GM12878 (cell line): Measurements from ENCODE around the gene ITGA4. TPM values are rescaled to one million over a fixed set of nuclear protein-coding genes. Genes with fewer than 3 reads are reported as not detected.

Experiments used
- ATAC-seq: fragments of 200-7000 bp; cut with Tn5 transposase; 3 replicates; pipeline ENCODE4 v1.9.1; 2020; ENCODE audit warnings: mild to moderate bottlenecking, moderate library complexity
- BruUV-seq: library from RNA; stranded (reverse); fragments of 400-500 nt; replicated peaks from 2 replicates; lab custom pipeline; 2021; lab: Mats Ljungman, UMichigan
- CTCF ChIA-PET: fragments of 300-600 bp; sonication (Branson Sonifier 250); formaldehyde crosslinking; extraction: SDS; loops from one replicate; lab custom pipeline; 2021; ENCODE audit warnings: inconsistent platforms; lab: Yijun Ruan, JAX
- POLR2A ChIA-PET: fragments of 350-600 bp; formaldehyde crosslinking; extraction: SDS; loops from one replicate; lab custom pipeline; 2021; ENCODE audit warnings: inconsistent platforms; lab: Charles Lee
- RAD21 ChIA-PET: fragments of 300-600 bp; sonication (Branson Sonifier 250); formaldehyde crosslinking; loops from one replicate; lab custom pipeline; 2023; ENCODE audit warnings: antibody characterized with exemption; ENCODE audit not compliant: unreplicated experiment; lab: Charles Lee
- SMC1A ChIA-PET: fragments of 300-600 bp; sonication (Branson Sonifier 250); formaldehyde crosslinking; loops from one replicate; lab custom pipeline; 2023; ENCODE audit not compliant: unreplicated experiment, uncharacterized antibody; lab: Charles Lee
- DNase-seq: peaks from one replicate; pipeline ENCODE4 v3.0.0-alpha.2; 2011; ENCODE audit warnings: low read depth, low spot score
- FAIRE-seq: peaks from 3 replicates; lab custom pipeline; 2011; peaks lifted over from hg19 to GRCh38; lab: Jason Lieb, UNC
- H2AFZ ChIP-seq: 2 replicates; pipeline ENCODE4 v1.6.0; 2011; ENCODE audit warnings: low read depth, low read length, control low read depth; ENCODE audit not compliant: control insufficient read depth
- H3K27ac ChIP-seq: 2 replicates; pipeline ENCODE4 v1.5.1; 2011; ENCODE audit warnings: control low read depth; ENCODE audit not compliant: control insufficient read depth, insufficient read depth
- H3K27me3 ChIP-seq, 2 experiments: replicated peaks in 1 of 2; 2 replicates each; pipeline versions ENCODE4 v1.6.0 to v1.6.1; 2011; ENCODE audit warnings: low read length in 1 of 2; ENCODE audit not compliant: control insufficient read depth in 2 of 2, insufficient read depth in 2 of 2
- H3K36me3 ChIP-seq, 2 experiments: 2 replicates each; pipeline ENCODE4 v1.5.1; 2011; ENCODE audit warnings: low read length in 1 of 2; ENCODE audit not compliant: control insufficient read depth in 2 of 2, insufficient read depth in 2 of 2
- H3K4me1 ChIP-seq: 2 replicates; pipeline ENCODE4 v1.6.1; 2011; ENCODE audit warnings: mild to moderate bottlenecking, low read length, moderate library complexity, mixed read lengths; ENCODE audit not compliant: control insufficient read depth, insufficient read depth
- H3K4me2 ChIP-seq: 2 replicates; pipeline ENCODE4 v1.6.0; 2011; ENCODE audit warnings: control low read depth; ENCODE audit not compliant: control insufficient read depth, insufficient read depth
- H3K4me3 ChIP-seq: fragments of 200-600 bp; sonication (generic); 2 replicates; pipeline ENCODE4 v1.5.1; 2016
- H3K79me2 ChIP-seq: 2 replicates; pipeline ENCODE4 v1.6.0; 2011; ENCODE audit warnings: low read length; ENCODE audit not compliant: control insufficient read depth, insufficient read depth
- H3K9ac ChIP-seq: 2 replicates; pipeline ENCODE4 v1.8.0; 2011; ENCODE audit warnings: low read length, control low read depth, mixed read lengths; ENCODE audit not compliant: control insufficient read depth, insufficient read depth
- H3K9me3 ChIP-seq: replicated peaks from 3 replicates; pipeline ENCODE4 v1.5.1; 2011; ENCODE audit warnings: mild to moderate bottlenecking, low read length; ENCODE audit not compliant: control insufficient read depth, insufficient read depth
- H4K20me1 ChIP-seq: 2 replicates; pipeline ENCODE4 v1.6.0; 2011; ENCODE audit not compliant: control insufficient read depth, insufficient read depth
- BCL3 ChIP-seq: IDR thresholded peaks from 2 replicates; pipeline ENCODE4 v1.6.1; 2011; ENCODE audit warnings: borderline replicate concordance, low read depth, mild to moderate bottlenecking, moderate library complexity, low read length; ENCODE audit not compliant: insufficient read depth, poor library complexity, severe bottlenecking
- BHLHE40 ChIP-seq, 2 experiments: fragments of 450-650 bp in 1 of 2; IDR thresholded peaks; 2 replicates each; pipeline ENCODE4 v1.6.1; 2011 to 2017; ENCODE audit warnings: low read depth in 2 of 2, borderline replicate concordance in 1 of 2, improper control_type of control experiment in 1 of 2, low read length in 1 of 2, mild to moderate bottlenecking in 1 of 2
- CHD1 ChIP-seq: IDR thresholded peaks from 2 replicates; pipeline ENCODE4 v1.6.1; 2012; ENCODE audit warnings: low read depth, low read length, improper control_type of control experiment
- CHD2 ChIP-seq: IDR thresholded peaks from 2 replicates; pipeline ENCODE4 v1.6.1; 2011; ENCODE audit warnings: low read depth, low read length, improper control_type of control experiment, borderline replicate concordance
- FOS ChIP-seq: IDR thresholded peaks from 3 replicates; pipeline ENCODE4 v1.6.1; 2011; ENCODE audit warnings: borderline replicate concordance; ENCODE audit not compliant: insufficient read length; ENCODE audit errors: extremely low read depth
- GATAD2B ChIP-seq: fragments of 450-650 bp; conservative IDR thresholded peaks from 2 replicates; pipeline ENCODE4 v1.6.1; 2017; ENCODE audit warnings: low read depth, mild to moderate bottlenecking, moderate library complexity
- NFXL1 ChIP-seq: fragments of 450-650 bp; IDR thresholded peaks from 2 replicates; pipeline ENCODE4 v1.6.1; 2017; ENCODE audit warnings: antibody characterized with exemption, mild to moderate bottlenecking, borderline replicate concordance
- NFYA ChIP-seq: IDR thresholded peaks from 2 replicates; pipeline ENCODE4 v1.6.1; 2011; ENCODE audit warnings: low read depth, mild to moderate bottlenecking, low read length, improper control_type of control experiment, borderline replicate concordance
- NFYB ChIP-seq: IDR thresholded peaks from 2 replicates; pipeline ENCODE4 v1.6.1; 2011; ENCODE audit warnings: low read depth, mild to moderate bottlenecking, low read length, improper control_type of control experiment, moderate library complexity; ENCODE audit not compliant: insufficient read depth
- POLR2AphosphoS5 ChIP-seq: IDR thresholded peaks from 2 replicates; pipeline ENCODE4 v1.6.1; 2011; ENCODE audit warnings: mild to moderate bottlenecking, low read length, inconsistent platforms
- RCOR1 ChIP-seq: conservative IDR thresholded peaks from 2 replicates; pipeline ENCODE4 v1.6.1; 2012; ENCODE audit warnings: low read depth, low read length, improper control_type of control experiment
- USF2 ChIP-seq: IDR thresholded peaks from 2 replicates; pipeline ENCODE4 v1.6.1; 2011; ENCODE audit warnings: low read depth, low read length, improper control_type of control experiment, borderline replicate concordance
- ZNF384 ChIP-seq: IDR thresholded peaks from 2 replicates; pipeline ENCODE4 v1.6.1; 2012; ENCODE audit warnings: low read depth, mild to moderate bottlenecking, low read length, improper control_type of control experiment, borderline replicate concordance
- WGBS: methylation state at CpG from one replicate; pipeline ENCODE4 v1.1.6; 2016; ENCODE audit warnings: low lambda C conversion rate; ENCODE audit not compliant: insufficient replicate concordance, insufficient coverage; ENCODE audit errors: missing lambda C conversion rate; 5-methylcytosine and 5-hydroxymethylcytosine counted together
- in situ Hi-C: fragments of 300-500 bp; cut with MboI; formaldehyde crosslinking; loops from 9 replicates; pipeline ENCODE4 v1.14.3; 2018; ENCODE audit warnings: mixed read lengths
- intact Hi-C: fragments of 100-400 bp; cut with micrococcal nuclease; formaldehyde crosslinking; loops from one replicate; pipeline ENCODE4 v1.14.2; 2022; ENCODE audit not compliant: unreplicated experiment
- polyA plus RNA-seq, 11 experiments: library from polyadenylated mRNA; depleted of rRNA in 4 of 11; unstranded in 6 of 11; stranded (reverse) in 5 of 11; fragments of >200 nt; fragmentation: Nextera tagmentation in 4 of 11; fragmentation: Illumina TruSeq in 1 of 11; extraction: Ambion mirVana in 4 of 11; extraction: Trizol in 1 of 11; gene quantifications; 1 replicate in 1 of 11; 2 replicates in 10 of 11; pipeline versions ENCODE4 v1.2.1 to v1.2.3, GENCODE V29; 2011 to 2016; ENCODE audit warnings: inconsistent platforms in 2 of 11, missing spikeins in 2 of 11, low read depth in 1 of 11
- total RNA-seq, 4 experiments: library from RNA; depleted of rRNA in 3 of 4; stranded (reverse); fragments of >200 nt in 3 of 4; fragmentation: Illumina TruSeq in 1 of 4; extraction: Trizol in 1 of 4; gene quantifications; 2 replicates each; pipeline versions ENCODE4 v1.2.1 to v1.2.3, GENCODE V29; 2013 to 2021
- TF ChIP-seq, protein P1 (sequence below): IDR thresholded peaks from 2 replicates; pipeline ENCODE4 v1.6.1; 2012; ENCODE audit warnings: low read depth, low read length, improper control_type of control experiment

ITGA4 gene
- total and polyA plus RNA-seq, 10 of the 15 experiments (the other 5 are each of a cell fraction or from before 2014, with no cell fraction given) = 12.4 to 87.9 (median 63.5) TPM

DNA sequence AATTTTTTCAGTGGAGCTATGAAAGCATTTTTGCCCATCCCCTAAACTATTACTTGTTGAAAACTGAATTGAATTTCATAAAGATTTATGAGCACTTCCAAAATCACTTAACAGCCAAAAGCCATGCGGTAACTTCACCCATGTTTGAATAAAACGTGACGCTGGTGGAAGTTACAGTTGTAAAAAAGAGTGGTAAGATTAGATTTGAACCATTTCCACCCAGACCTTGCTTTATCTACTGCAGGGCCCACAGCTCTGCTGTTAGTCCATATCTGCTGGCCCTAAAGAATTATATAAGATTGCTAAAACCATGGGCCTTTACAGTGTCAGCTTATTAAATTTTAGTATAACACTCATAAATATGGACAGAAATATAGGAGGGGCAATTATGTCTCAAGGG, 15.5 kb upstream of the ITGA4 start:
- no TSS peak for BruUV-seq
- Histone ChIP-seq H3K79me2 (no peaks in the 10 kb centered on the region), H3K27me3 (no peaks in the 10 kb centered on the region), H3K4me3 (no peak overlapping the region), H3K27ac (no peak overlapping the region), H3K4me2 (no peak overlapping the region), H3K9ac (no peak overlapping the region), H3K4me1 (no peaks in the 10 kb centered on the region), H3K36me3 (no peaks in the 10 kb centered on the region), H3K9me3 (no peaks in the 10 kb centered on the region), H4K20me1 (no peaks in the 10 kb centered on the region), H2AFZ (no peak overlapping the region)
- intact Hi-C loops = no loop called here
- ChIA-PET SMC1A (interaction anchor here (1.2 to 1.8 kb wide), 5 partner anchors 10 to 121 kb away, joined by 3 to 7 read pairs (median 4); no protein-coding TSS in a partner anchor), RAD21 (interaction anchor here (0.7 to 1.4 kb wide), 3 partner anchors 14 to 24 kb away, joined by 3 to 5 read pairs (median 3); partner anchors contain the start of gene ITGA4), POLR2A (no interaction called here), CTCF (interaction anchor here (1.2 to 2.1 kb wide), 4 partner anchors 16 to 273 kb away, joined by 3 to 10 read pairs (median 4); partner anchors contain the start of gene ITGA4)
- ATAC-seq = no peak
- in situ Hi-C loops = no loop called here
- no peak for DNase-seq
- FAIRE-seq = no peak
- 65% methylated on average over 3 of the region's 3 CpGs for WGBS
- TF ChIP-seq BCL3 (no peak), ZNF384 (no peak), NFYA (no peak), NFXL1 (no peak), CHD1 (no peak), BHLHE40 (IDR thresholded peaks at IDR 0.05; ENCODE audit: borderline replicate concordance in 1 of 2, low read depth in 2 of 2, low read length in 1 of 2) (no peak), GATAD2B (no peak), FOS (no peak), POLR2AphosphoS5 (no peak), RCOR1 (no peak), NFYB (no peak), USF2 (no peak), CHD2 (no peak)
- TF ChIP-seq, protein P1, sequence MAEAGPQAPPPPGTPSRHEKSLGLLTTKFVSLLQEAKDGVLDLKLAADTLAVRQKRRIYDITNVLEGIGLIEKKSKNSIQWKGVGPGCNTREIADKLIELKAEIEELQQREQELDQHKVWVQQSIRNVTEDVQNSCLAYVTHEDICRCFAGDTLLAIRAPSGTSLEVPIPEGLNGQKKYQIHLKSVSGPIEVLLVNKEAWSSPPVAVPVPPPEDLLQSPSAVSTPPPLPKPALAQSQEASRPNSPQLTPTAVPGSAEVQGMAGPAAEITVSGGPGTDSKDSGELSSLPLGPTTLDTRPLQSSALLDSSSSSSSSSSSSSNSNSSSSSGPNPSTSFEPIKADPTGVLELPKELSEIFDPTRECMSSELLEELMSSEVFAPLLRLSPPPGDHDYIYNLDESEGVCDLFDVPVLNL = no peak
